Activated CD8-positive, alpha-beta memory T cell treated with anti-CD3 and anti-CD28 coated beads, Interleukin-2, amount 10 ng/mL, durations not matched to agents 7 days and 5 days (primary cell): ENCODE results near the gene HABP4. TPM values are rescaled to one million over a fixed set of nuclear protein-coding genes. Genes with fewer than 3 reads are reported as not detected.
"Not testable (repeated sequence)": the region's sequence is repeated elsewhere in the genome, so short reads cannot be mapped to it uniquely, and the experiment has no call there.

Experiments
- ATAC-seq: fragments of 150-1000 bp; cut with Tn5 transposase; one replicate; pipeline ENCODE4 v1.10.0; 2021; ENCODE audit warnings: moderate library complexity
- CTCF ChIA-PET: fragments of 350-600 bp; sonication (Branson Sonifier 250); formaldehyde crosslinking; loops from one replicate; lab custom pipeline; 2021; ENCODE audit warnings: antibody characterized with exemption; lab: Charles Lee
- DNase-seq: peaks from one replicate; pipeline ENCODE4 v3.0.0-alpha.2; 2020
- H3K27ac Mint-ChIP-seq: one replicate; pipeline ENCODE4 v1.8.0; 2021; ENCODE audit warnings: mild to moderate bottlenecking, mixed read lengths
- H3K27me3 Mint-ChIP-seq: one replicate; pipeline ENCODE4 v1.8.0; 2021; ENCODE audit warnings: mixed read lengths
- H3K36me3 Mint-ChIP-seq: one replicate; pipeline ENCODE4 v1.8.0; 2021; ENCODE audit warnings: mild to moderate bottlenecking, mixed read lengths
- H3K4me1 Mint-ChIP-seq: one replicate; pipeline ENCODE4 v1.8.0; 2021; ENCODE audit warnings: mixed read lengths
- H3K4me3 Mint-ChIP-seq: one replicate; pipeline ENCODE4 v1.8.0; 2021; ENCODE audit warnings: mild to moderate bottlenecking, moderate library complexity, mixed read lengths
- H3K9me3 Mint-ChIP-seq: one replicate; pipeline ENCODE4 v1.8.0; 2022; ENCODE audit warnings: low read depth, mixed read lengths
- total RNA-seq, 2 experiments: library from RNA; stranded (reverse); gene quantifications; one replicate each; pipeline ENCODE4 v1.2.3, GENCODE V29; 2021

Gene HABP4
- total RNA-seq, 2 experiments from 2014 or later, result 7.7 to 11.6 TPM

DNA sequence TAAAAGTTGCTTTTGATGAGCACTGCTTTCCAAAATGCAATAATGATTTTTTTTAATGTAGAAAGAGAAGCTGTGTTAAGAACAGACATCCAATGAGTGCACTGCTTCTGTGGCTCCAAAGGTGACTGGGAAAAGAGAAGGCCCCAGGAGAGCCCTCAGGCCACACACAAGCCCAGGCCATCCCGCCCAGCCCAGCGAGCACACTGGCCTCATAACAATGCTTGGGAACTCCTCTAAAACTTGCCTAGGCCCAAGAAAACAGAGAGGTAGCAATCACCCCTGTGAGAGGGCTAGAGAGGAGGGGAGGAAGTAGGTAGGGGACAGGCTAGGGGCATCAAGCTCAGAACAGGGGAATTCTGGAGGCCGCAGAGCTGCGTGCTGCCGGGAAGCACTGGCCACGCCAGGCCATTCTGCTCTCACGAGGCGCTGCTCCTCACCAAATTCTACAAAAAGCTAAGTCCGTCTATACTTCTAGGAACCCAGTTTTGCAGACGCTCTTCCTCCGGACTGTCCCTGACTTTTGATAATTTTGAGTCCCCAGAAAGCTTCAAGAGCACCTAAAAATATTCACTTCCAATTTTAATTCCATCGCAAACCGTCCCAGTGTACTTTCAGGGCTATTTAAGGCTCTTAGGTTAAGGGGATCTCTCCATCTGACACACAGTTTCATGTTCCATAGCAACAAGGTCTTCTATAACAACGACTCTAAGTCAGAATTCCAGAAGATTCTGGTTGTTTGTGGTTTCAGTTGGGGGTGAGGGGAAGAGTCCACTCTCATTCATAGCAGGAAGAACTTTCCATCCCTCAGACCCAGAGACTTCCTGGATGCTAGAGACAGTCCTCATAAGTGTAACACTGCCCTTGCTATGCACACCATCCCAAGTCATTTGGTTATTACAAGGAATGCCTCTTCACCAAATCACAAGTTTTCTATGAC, 51.0 kb downstream of the HABP4 start:
- H3K4me3 Mint-ChIP-seq, result no peak overlapping the region
- H3K27ac Mint-ChIP-seq, result no peak overlapping the region
- peaks cover 3% of the 10 kb centered on the region for H3K27me3 Mint-ChIP-seq
- no peak for DNase-seq
- no peak for ATAC-seq
- H3K4me1 Mint-ChIP-seq, result no peaks in the 10 kb centered on the region
- H3K36me3 Mint-ChIP-seq, result no peaks in the 10 kb centered on the region
- CTCF ChIA-PET, result no interaction called here
- H3K9me3 Mint-ChIP-seq, result no peaks in the 10 kb centered on the region

DNA sequence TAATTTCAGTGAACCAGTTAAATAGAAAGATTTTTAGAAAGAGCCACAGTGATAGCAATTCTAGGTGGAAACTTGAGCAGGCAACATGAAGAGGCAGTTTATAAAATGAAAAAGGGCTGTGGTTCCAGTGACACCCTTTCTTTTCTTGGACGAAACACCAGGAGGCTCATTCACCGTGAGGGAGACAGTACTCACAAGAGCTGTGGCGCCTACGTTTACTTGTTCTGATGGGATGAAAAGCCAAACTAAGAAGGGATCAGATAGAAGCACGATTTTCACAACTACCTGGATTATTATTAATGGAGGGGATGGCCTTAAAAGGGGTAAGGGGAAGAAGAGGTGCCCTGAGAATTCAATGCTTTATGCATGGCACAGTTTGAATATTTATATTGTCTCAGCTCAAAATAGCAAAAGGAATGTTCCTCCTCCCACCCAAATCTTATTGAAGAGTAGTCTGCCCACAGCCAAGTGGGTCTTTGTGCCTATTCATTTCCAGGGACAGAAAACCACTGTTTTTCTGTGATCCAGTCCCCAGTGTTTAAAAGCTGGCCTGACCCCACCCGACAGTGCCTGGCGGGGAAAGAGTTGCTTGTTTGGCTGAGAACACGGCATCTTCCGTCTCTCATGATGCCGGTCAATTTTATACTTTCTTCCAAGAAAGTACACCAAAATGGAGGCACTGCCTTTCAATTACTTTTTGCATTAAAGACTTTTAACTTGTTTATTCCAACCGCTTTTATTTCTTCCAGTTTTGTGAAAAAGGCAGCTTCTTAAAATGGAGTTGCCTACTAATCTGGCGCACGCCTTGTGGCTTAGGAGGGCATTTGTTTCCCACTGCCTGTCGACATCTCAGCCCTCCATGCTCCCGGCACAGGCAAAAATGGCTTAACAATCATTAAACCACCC, 51.9 kb downstream of the HABP4 start:
- CTCF ChIA-PET, result no interaction called here
- Mint-ChIP-seq H3K9me3 (no peaks in the 10 kb centered on the region), H3K27ac (no peak overlapping the region), H3K4me3 (no peak overlapping the region), H3K36me3 (no peaks in the 10 kb centered on the region), H3K27me3 (peaks cover 3% of the 10 kb centered on the region), H3K4me1 (no peaks in the 10 kb centered on the region)
- DNase-seq, result no peak
- ATAC-seq, result no peak

DNA sequence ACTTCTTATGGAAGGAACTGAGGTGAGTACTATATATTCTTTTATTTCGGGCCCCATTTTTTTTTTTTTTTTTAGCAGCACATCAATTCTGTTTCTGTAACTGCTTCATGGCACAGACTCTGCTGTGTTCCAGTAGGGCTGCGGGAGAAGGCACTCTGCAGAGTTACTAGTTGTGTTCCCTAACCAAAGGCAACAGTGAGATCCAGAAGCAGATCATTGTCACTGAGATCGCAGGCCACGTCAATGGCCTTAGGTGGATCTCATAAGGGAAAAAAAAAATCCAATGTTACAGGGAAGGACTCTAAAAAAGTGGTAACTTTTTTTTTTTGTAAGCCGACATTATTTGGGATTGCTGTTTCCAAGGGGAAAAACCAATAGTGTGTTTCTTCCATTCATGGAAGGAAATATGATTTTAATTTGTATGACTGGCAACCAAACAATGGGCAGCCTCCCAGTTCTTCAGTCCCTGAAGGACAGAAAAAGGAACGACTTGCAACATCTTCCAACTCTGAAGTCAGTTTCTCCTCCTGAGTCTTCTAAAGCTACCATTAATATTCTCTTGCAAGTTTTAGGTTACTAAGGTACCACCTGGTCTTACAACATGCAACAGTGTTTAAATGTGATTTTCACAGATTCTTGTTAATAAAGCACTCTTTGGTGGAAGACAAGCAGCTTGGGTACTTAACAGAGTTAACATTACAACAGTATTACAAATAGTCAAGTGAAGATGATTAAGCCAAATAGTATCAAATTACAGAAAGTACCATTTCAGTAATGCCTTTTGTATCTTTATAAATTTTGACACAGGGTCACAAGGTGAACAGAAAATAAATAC, 52.8 kb downstream of the HABP4 start:
- Mint-ChIP-seq H3K4me3 (no peak overlapping the region), H3K27ac (no peak overlapping the region), H3K27me3 (peaks cover 3% of the 10 kb centered on the region), H3K36me3 (no peaks in the 10 kb centered on the region), H3K4me1 (no peaks in the 10 kb centered on the region), H3K9me3 (no peaks in the 10 kb centered on the region)
- DNase-seq (no peak), ATAC-seq (no peak)
- CTCF ChIA-PET, result no interaction called here

DNA sequence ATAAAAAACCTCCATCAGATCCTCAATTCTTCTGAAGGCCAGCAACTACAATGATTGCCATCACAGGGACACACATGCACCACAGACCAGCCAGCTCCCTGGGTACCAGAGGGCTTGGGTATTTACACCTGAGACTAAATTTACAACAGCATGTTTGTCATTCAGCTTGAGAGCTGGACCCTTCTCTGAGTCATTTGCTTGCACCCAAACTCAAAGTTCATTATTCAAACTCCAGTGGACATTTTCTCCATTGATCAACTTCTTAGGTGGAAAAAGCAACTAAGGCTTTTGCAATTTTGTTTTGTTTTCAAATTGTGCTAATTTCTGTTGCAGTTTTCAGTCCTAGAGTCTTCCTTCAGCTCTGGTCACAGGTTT, 53.4 kb downstream of the HABP4 start:
- H3K9me3 Mint-ChIP-seq, H3K36me3 Mint-ChIP-seq, H3K4me1 Mint-ChIP-seq, H3K27ac Mint-ChIP-seq, CTCF ChIA-PET, ATAC-seq, H3K27me3 Mint-ChIP-seq, H3K4me3 Mint-ChIP-seq, DNase-seq: not testable (repeated sequence)

DNA sequence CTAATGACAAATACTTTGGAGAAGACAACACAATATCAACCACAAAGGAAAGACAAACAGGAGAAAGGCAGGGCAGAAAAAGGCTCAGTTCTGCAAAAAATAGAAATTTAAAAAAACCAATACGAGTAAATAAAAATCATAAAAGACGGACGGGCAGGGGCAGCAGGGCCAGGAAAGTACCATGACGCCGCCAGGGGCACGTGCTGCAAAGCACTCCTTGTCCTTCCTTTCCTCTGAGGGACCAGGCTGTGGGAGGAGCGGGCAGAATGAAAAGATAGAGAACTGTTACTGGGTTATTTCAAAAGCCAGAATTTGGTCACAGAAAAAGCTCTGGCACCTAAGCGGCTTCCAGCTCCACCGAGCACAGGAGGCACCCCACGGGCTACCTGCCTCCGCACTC, 53.9 kb downstream of the HABP4 start:
- no peak overlapping the region for H3K4me3 Mint-ChIP-seq
- H3K4me1 Mint-ChIP-seq, result no peaks in the 10 kb centered on the region
- CTCF ChIA-PET, result no interaction called here
- no peak for DNase-seq
- H3K27me3 Mint-ChIP-seq, result peaks cover 3% of the 10 kb centered on the region
- no peaks in the 10 kb centered on the region for H3K9me3 Mint-ChIP-seq
- no peaks in the 10 kb centered on the region for H3K36me3 Mint-ChIP-seq
- ATAC-seq, result no peak
- no peak overlapping the region for H3K27ac Mint-ChIP-seq

DNA sequence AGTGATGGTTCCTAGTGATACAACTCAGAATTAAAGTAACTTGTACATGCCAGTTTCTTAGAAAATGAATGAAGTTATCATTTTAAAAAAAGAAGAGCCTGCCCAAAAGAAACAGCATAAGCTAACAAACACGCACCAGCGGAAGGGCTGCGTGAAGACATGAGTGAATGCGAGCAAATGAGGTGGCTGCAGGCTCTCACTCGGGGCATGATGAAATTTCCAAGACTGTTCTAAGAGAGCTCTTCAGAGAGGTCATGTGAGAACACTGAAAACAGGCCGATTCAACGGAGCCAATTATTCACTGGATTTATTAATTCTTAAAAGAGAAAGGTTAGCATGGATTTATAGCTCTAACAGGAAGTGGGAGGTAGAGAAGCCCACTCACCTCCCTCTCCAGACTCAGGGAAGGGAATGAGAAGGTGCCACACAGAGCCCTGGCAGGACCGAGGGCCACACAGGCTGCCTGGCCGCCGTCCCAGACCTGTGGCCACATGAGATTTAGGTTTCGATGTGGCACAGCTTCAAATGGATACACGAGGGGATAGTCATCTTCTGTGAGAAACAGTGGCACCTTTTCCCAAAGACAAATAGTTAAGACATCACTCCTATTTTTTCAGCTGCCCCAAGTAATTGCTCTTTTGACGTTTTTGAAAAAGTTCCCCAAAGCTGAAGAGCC, 55.5 kb downstream of the HABP4 start:
- Mint-ChIP-seq H3K4me3 (no peak overlapping the region), H3K27ac (no peak overlapping the region), H3K9me3 (no peaks in the 10 kb centered on the region), H3K4me1 (peaks cover 4% of the 10 kb centered on the region), H3K27me3 (peaks cover 3% of the 10 kb centered on the region), H3K36me3 (no peaks in the 10 kb centered on the region)
- CTCF ChIA-PET, result no interaction called here
- no peak for ATAC-seq
- DNase-seq, result no peak

DNA sequence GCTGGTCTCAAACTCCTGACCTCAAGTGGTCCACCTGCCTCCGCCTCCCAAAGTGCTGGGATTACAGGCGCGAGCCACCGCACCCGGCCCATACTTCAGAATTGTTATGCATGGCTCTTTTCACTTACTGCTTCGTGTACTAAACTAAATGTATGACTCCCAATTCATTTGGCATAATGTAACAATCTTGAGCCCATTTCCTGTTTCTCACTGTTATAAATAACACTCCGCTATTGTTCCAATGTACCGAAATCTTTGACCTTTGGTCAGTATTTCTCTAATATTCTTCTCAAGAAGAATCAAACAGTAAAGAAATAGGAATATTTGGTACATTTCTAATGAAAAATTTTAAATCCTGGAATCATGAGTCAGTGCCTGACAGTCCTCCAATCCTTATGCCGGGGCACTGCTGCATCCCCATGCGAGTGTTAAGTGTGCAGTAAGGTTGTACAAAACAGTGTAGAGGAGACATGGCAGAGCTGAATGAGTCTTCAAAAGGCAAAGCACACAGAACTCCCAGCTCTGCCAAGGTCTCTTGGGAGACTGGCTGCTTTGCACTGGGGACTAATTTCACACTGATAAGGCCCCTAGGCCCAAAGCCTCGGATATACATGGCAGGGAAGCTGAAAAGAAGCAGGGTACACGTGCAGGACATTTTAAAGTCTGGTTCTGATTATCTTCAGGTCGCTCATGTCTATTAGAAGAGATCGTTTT, 58.4 kb downstream of the HABP4 start:
- H3K27ac Mint-ChIP-seq, result no peak overlapping the region
- no peak for DNase-seq
- H3K4me1 Mint-ChIP-seq, result peaks cover 4% of the 10 kb centered on the region
- no peak overlapping the region for H3K4me3 Mint-ChIP-seq
- CTCF ChIA-PET, result interaction anchor here (1.0 kb wide), 1 partner anchor 66 kb away, joined by 3 read pairs; no protein-coding TSS in a partner anchor
- ATAC-seq, result no peak
- no peaks in the 10 kb centered on the region for H3K36me3 Mint-ChIP-seq
- H3K9me3 Mint-ChIP-seq, result no peaks in the 10 kb centered on the region
- H3K27me3 Mint-ChIP-seq, result peaks cover 3% of the 10 kb centered on the region

DNA sequence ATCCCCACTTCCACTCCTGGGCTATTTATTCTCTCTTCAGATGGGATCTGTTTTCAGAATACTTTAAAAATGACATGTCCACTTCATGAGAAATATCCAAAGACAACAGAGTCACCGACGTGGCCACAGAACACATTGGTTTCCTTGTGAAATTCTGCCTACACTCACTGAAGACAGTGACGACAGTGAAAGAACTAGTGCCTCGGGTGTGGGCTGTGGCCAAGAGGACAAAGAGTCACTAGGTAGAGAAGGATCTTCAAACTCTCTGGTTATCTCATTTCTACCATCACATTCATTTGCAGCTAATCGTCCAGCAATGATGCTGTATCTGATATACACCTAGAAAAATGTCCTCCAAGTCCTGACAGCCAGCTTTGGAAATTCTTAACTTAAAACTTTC, 59.1 kb downstream of the HABP4 start:
- Mint-ChIP-seq H3K4me3 (no peak overlapping the region), H3K36me3 (no peaks in the 10 kb centered on the region), H3K4me1 (peaks cover 4% of the 10 kb centered on the region), H3K27ac (no peak overlapping the region), H3K27me3 (no peaks in the 10 kb centered on the region), H3K9me3 (no peaks in the 10 kb centered on the region)
- DNase-seq (no peak), ATAC-seq (no peak)
- CTCF ChIA-PET, result interaction anchor here (1.0 kb wide), 1 partner anchor 67 kb away, joined by 3 read pairs; no protein-coding TSS in a partner anchor

DNA sequence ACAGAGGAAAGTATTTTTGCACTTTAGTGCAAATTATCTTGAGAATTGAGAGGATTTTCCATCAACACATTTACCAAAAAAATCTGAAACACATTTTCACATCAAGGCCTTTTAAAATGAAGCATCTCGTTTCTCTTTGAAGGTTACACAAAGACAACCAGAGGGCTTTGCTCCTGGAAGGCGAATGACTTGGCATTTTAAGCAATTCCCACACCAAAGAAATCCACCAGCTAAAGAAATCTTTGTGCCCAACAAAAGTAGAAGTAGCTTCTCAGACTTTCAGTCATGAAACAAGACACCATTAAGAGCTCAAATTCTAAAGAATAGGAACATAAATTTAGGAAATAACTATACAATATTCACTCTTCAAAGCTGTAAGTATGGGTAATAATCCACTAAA, 59.9 kb downstream of the HABP4 start:
- CTCF ChIA-PET, result interaction anchor here (1.0 to 1.4 kb wide), 2 partner anchors 57 to 68 kb away, joined by 3 to 5 read pairs; no protein-coding TSS in a partner anchor
- no peak for DNase-seq
- H3K27me3 Mint-ChIP-seq, result no peaks in the 10 kb centered on the region
- H3K4me3 Mint-ChIP-seq, result no peak overlapping the region
- H3K27ac Mint-ChIP-seq, result no peak overlapping the region
- no peaks in the 10 kb centered on the region for H3K9me3 Mint-ChIP-seq
- H3K4me1 Mint-ChIP-seq, result peaks cover 4% of the 10 kb centered on the region
- no peaks in the 10 kb centered on the region for H3K36me3 Mint-ChIP-seq
- ATAC-seq, result no peak

DNA sequence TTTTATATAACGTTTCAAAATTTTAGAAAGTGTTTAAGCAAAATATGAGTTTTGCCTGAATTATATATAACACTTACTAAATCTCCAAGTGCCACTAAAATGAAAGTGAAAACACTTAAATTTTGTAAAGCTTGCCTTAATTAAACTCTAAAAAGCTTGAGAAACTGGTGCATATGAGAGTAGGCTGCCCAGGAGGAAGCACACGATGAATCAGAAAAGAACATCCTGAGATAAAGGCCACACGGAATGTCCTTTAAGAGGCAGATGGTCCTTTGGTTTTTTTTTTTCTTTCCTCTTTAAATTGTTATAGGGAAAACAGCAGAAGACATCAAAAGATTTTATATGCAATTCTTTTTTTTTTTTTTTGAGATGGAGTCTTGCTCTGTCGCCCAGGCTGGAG, 60.3 kb downstream of the HABP4 start:
- no peaks in the 10 kb centered on the region for H3K36me3 Mint-ChIP-seq
- ATAC-seq (no peak), DNase-seq (no peak)
- peaks cover 4% of the 10 kb centered on the region for H3K4me1 Mint-ChIP-seq
- no peak overlapping the region for H3K27ac Mint-ChIP-seq
- no peaks in the 10 kb centered on the region for H3K27me3 Mint-ChIP-seq
- H3K9me3 Mint-ChIP-seq, result no peaks in the 10 kb centered on the region
- CTCF ChIA-PET, result interaction anchor here (1.4 kb wide), 1 partner anchor 57 kb away, joined by 5 read pairs; no protein-coding TSS in a partner anchor
- no peak overlapping the region for H3K4me3 Mint-ChIP-seq

DNA sequence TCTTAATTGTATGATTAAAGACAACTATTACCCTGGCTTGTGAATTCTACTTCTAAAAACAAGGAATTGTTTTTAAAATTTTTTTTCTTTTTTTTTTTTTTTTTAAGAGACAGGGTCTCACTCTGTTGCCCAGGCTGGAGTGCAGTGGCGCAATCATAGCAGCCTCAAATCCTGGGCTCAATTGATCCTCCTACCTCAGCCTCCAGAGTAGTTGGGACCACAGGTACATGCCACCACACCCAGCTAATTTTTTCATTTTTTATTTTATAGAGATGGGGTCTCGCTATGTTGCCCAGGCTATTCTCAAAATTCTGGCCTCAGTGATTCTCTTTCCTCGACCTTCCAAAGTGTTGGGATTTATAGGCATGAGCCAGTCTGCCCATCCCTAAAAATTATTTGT, 62.3 kb downstream of the HABP4 start:
- Mint-ChIP-seq H3K36me3 (no peaks in the 10 kb centered on the region), H3K27me3 (no peaks in the 10 kb centered on the region), H3K4me3 (no peak overlapping the region), H3K27ac (no peak overlapping the region), H3K9me3 (no peaks in the 10 kb centered on the region), H3K4me1 (peaks cover 4% of the 10 kb centered on the region)
- ATAC-seq (no peak), DNase-seq (no peak)
- CTCF ChIA-PET, result no interaction called here

DNA sequence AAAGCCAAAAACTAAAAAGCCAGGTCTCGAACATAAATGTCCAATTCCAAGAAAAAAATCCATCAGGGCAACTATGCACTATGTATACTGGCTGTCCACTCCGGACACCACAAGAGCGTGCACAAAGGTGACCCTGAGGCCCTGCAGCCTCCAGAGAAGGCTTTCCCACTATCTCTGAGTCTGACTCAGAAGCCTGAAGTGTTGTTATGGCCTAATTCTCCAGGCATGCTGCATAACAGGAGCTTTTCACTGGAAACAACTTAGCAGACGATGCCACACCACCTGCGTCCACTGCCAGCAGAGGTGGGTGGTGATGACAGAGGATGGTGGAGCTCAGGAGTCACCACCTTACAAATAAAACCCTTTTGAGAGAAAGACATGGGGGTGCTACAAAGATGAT, 63.7 kb downstream of the HABP4 start:
- ATAC-seq, result no peak
- H3K9me3 Mint-ChIP-seq, result no peaks in the 10 kb centered on the region
- H3K27me3 Mint-ChIP-seq, result no peaks in the 10 kb centered on the region
- H3K27ac Mint-ChIP-seq, result no peak overlapping the region
- DNase-seq, result no peak
- H3K36me3 Mint-ChIP-seq, result no peaks in the 10 kb centered on the region
- H3K4me3 Mint-ChIP-seq, result no peak overlapping the region
- CTCF ChIA-PET, result no interaction called here
- peaks cover 4% of the 10 kb centered on the region for H3K4me1 Mint-ChIP-seq
